Gastroesophageal sphincter (tissue), 4 donors: ENCODE data around the gene SSMEM1. TPM values are rescaled to one million over a fixed set of nuclear protein-coding genes. Genes with fewer than 3 reads are reported as not detected.
"Not testable (repeated sequence)": the region's sequence is repeated elsewhere in the genome, so short reads cannot be mapped to it uniquely, and the experiment has no call there.

ENCODE experiments used
- ATAC-seq: fragments of 150-250 bp; one replicate; pipeline ENCODE4 v1.9.1; 2016; ENCODE audit warnings: mild to moderate bottlenecking, moderate library complexity
- H3K27ac ChIP-seq, 4 donors: fragments of 200-600 bp; sonication (generic) in 3 of 4; 1 replicate in 3 of 4; 2 replicates in 1 of 4; pipeline ENCODE4 v1.5.1; 2016 to 2019
- H3K27me3 ChIP-seq: fragments of 200-600 bp; sonication (generic); one replicate; pipeline ENCODE4 v1.5.1; 2019
- H3K36me3 ChIP-seq, 2 donors: fragments of 200-600 bp; sonication (generic); one replicate each; pipeline ENCODE4 v1.5.1; 2019; ENCODE audit warnings: control low read depth in 1 of 2
- H3K4me1 ChIP-seq, 3 donors: fragments of 200-600 bp; sonication (generic); 1 replicate in 2 of 3; 2 replicates in 1 of 3; pipeline ENCODE4 v1.5.1; 2016 to 2019; ENCODE audit warnings: control low read depth in 2 of 3
- H3K4me3 ChIP-seq, 2 donors: fragments of 200-600 bp; sonication (generic); one replicate each; pipeline ENCODE4 v1.5.1; 2019; ENCODE audit warnings: mild to moderate bottlenecking in 1 of 2, moderate library complexity in 1 of 2
- H3K9me3 ChIP-seq, 3 donors: fragments of 200-600 bp; sonication (generic); one replicate each; pipeline ENCODE4 v1.5.1; 2017 to 2019; ENCODE audit warnings: control low read depth in 2 of 3
- CTCF ChIP-seq, 4 experiments: fragments of 200-600 bp in 2 of 4; fragments of 450-650 bp in 2 of 4; sonication (generic) in 1 of 4; IDR thresholded peaks; one replicate each; pipeline ENCODE4 v1.5.1; 2017 to 2019; ENCODE audit warnings: antibody characterized with exemption in 4 of 4, mild to moderate bottlenecking in 2 of 4, moderate library complexity in 2 of 4
- EP300 ChIP-seq: sonication (generic); formaldehyde crosslinking; IDR thresholded peaks from one replicate; pipeline ENCODE4 v1.6.1; 2017; ENCODE audit warnings: antibody characterized with exemption, mild to moderate bottlenecking
- POLR2A ChIP-seq, 2 donors: fragments of 450-650 bp; IDR thresholded peaks; one replicate each; pipeline ENCODE4 v1.6.1; 2017; ENCODE audit warnings: antibody characterized with exemption in 2 of 2, mild to moderate bottlenecking in 2 of 2, moderate library complexity in 1 of 2
- POLR2AphosphoS5 ChIP-seq: sonication (generic); formaldehyde crosslinking; IDR thresholded peaks from one replicate; pipeline ENCODE4 v1.6.1; 2017; ENCODE audit warnings: antibody characterized with exemption
- WGBS, 2 donors: methylation state at CpG; one replicate each; pipeline ENCODE4 v1.1.5; 2018; ENCODE audit warnings: low coverage in 1 of 2; 5-methylcytosine and 5-hydroxymethylcytosine counted together
- total RNA-seq, 4 donors: library from RNA; depleted of rRNA; stranded (reverse); fragments of >200 nt; gene quantifications; one replicate each; pipeline ENCODE4 v1.1.0, GENCODE V29; 2016

Gene SSMEM1
- total RNA-seq, 4 donors from 2014 or later, result not detected

- not testable (repeated sequence) for H3K27ac ChIP-seq, H3K36me3 ChIP-seq, H3K4me1 ChIP-seq, H3K4me3 ChIP-seq, ATAC-seq, H3K27me3 ChIP-seq, H3K9me3 ChIP-seq
- WGBS, 2 donors, result 98% methylated on average over 3 of the region's 3 CpGs; no CpG with 5 or more reads in 1 of the 2 donors
Observed at GRCh38 chr7:130249626-130250025, 42.0 kb downstream of the SSMEM1 start.

GRCh38 chr7:130254555-130254954, 46.9 kb downstream of the SSMEM1 start:
- Histone ChIP-seq H3K36me3 (no peaks in the 10 kb centered on the region), H3K27me3 (no peaks in the 10 kb centered on the region), H3K27ac (no peak overlapping the region), H3K4me3 (no peak overlapping the region), H3K9me3 (peaks cover 0 to 15% (median 0%) of the 10 kb centered on the region in 3 donors), H3K4me1 (no peaks in the 10 kb centered on the region)
- 80% methylated on average over 2 of the region's 6 CpGs; no CpG with 5 or more reads in 1 of the 2 donors for WGBS, 2 donors
- ATAC-seq, result no peak
- no peak for TF ChIP-seq EP300
- TF ChIP-seq POLR2AphosphoS5, result no peak
- no peak for TF ChIP-seq POLR2A (IDR thresholded peaks at IDR 0.05)
- TF ChIP-seq CTCF (IDR thresholded peaks at IDR 0.05), result no peak

- H3K4me3 ChIP-seq, result no peak overlapping the region
- no peaks in the 10 kb centered on the region for H3K27me3 ChIP-seq
- no peaks in the 10 kb centered on the region for H3K4me1 ChIP-seq
- TF ChIP-seq POLR2AphosphoS5 (no peak), POLR2A (IDR thresholded peaks at IDR 0.05) (no peak), EP300 (no peak), CTCF (IDR thresholded peaks at IDR 0.05) (no peak)
- no peak overlapping the region for H3K27ac ChIP-seq
- peaks cover 0 to 19% (median 0%) of the 10 kb centered on the region in 3 donors for H3K9me3 ChIP-seq
- ATAC-seq, result no peak
- 43 to 100% methylated on average over 1 of the region's 2 CpGs for WGBS, 2 donors
- no peaks in the 10 kb centered on the region for H3K36me3 ChIP-seq
Observed at GRCh38 chr7:130256704-130257103, 49.0 kb downstream of the SSMEM1 start.

- WGBS, 2 donors, result 75 to 77% methylated on average over 1 of the region's 1 CpG
- ATAC-seq, result no peak
- Histone ChIP-seq H3K9me3 (peaks cover 0 to 19% (median 0%) of the 10 kb centered on the region in 3 donors), H3K27me3 (no peaks in the 10 kb centered on the region), H3K4me1 (no peaks in the 10 kb centered on the region), H3K36me3 (no peaks in the 10 kb centered on the region), H3K4me3 (no peak overlapping the region), H3K27ac (no peak overlapping the region)
- TF ChIP-seq CTCF (IDR thresholded peaks at IDR 0.05) (no peak), POLR2AphosphoS5 (no peak), POLR2A (IDR thresholded peaks at IDR 0.05) (no peak), EP300 (no peak)
Observed at GRCh38 chr7:130258494-130259078, 50.9 kb downstream of the SSMEM1 start.

- no peaks in the 10 kb centered on the region for H3K36me3 ChIP-seq
- peaks cover 0 to 19% (median 0%) of the 10 kb centered on the region in 3 donors for H3K9me3 ChIP-seq
- 100% methylated on average over 1 of the region's 2 CpGs for WGBS, 2 donors
- no peak overlapping the region for H3K4me3 ChIP-seq
- H3K27me3 ChIP-seq, result no peaks in the 10 kb centered on the region
- TF ChIP-seq CTCF (IDR thresholded peaks at IDR 0.05), result no peak
- no peak for TF ChIP-seq EP300
- TF ChIP-seq POLR2A (IDR thresholded peaks at IDR 0.05), result no peak
- TF ChIP-seq POLR2AphosphoS5, result no peak
- ATAC-seq, result no peak
- no peak overlapping the region for H3K27ac ChIP-seq
- H3K4me1 ChIP-seq, result no peaks in the 10 kb centered on the region
Observed at GRCh38 chr7:130262448-130262847, 54.8 kb downstream of the SSMEM1 start.
